Fibroblast of pulmonary artery (primary cell): ENCODE results near the gene KCNK15.

ENCODE experiments used
- DNase-seq: peaks from one replicate; pipeline ENCODE4 v3.0.0-alpha.2; 2010; ENCODE audit warnings: low read depth
- H3K4me3 ChIP-seq: replicated peaks from 2 replicates; pipeline ENCODE4 v1.5.1; 2011; ENCODE audit warnings: low read depth, mild to moderate bottlenecking, control low read depth, low read length, moderate library complexity
- TF ChIP-seq, protein P1 (sequence below): IDR thresholded peaks from 2 replicates; pipeline ENCODE4 v1.5.1; 2011; ENCODE audit warnings: mild to moderate bottlenecking, control low read depth, low read length, inconsistent platforms; ENCODE audit errors: missing control alignments

The KCNK15 gene

DNA sequence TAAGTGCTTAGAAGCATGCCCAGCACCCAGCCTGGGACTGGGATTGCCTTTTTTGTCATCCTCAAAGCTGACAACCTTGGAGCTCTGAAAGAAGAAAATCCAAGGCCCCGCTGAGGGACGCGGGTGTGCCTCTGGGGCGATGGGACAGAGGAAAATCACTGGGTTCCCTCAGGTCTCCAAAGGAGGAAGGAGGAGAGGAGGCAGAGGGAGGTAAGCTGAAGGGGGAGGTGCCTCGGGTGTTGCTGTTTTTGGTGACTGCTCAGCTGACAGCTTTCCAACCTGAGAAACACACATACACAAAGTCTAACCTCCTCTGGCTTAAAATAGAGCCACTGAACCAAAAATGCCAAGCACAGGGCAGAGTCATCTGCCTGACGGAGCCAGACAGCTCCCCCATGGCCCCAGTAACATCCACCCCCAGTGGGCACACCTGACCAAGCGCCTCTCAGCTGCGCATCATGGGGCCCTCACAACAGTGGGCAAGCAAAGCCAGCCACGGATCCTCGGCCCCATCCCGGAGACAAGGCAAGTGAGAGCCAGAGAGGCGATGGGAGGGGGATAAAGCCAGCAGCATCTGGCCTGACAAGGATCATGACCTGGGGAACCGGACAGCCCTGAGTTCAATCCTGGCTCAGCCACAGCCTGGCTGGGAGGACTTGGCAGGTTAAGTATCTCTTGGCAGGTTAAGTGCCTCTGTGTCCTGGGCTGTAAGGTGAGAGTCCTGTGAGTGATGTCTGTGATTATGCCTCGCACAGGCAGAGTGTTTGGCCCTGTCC is 3.2 kb upstream of the KCNK15 start:
- DNase-seq, result no peak

DNA sequence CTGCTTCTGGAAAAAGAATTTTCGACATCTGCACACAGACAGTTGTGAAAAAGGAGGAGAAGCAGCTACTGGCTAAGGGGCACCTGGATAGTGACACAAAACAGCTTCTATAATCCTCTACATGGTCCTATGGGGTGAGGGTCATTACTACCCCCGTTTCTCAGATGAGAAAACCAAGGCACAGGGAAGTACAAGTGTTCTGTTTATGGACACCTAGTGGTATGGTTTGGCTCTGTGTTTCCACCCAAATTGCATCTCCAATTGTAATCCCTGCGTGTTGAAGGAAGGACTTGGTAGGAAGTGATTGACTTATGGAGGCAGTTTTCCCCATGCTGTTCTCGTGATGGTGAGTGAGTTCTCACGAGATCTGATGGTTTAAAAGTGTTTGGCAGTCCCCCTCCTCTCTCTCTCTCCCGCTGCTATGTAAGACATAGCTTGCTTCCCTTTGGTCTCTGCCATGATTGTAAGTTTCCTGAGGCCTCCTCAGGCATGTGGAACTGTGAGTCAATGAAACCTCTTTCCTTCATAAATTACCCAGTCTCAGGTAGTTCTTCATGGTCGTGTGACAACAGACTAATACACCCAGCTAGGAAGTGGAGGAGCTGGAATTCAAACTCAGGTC is 2.5 kb upstream of the KCNK15 start:
- DNase-seq, result no peak
- TF ChIP-seq, protein P1, sequence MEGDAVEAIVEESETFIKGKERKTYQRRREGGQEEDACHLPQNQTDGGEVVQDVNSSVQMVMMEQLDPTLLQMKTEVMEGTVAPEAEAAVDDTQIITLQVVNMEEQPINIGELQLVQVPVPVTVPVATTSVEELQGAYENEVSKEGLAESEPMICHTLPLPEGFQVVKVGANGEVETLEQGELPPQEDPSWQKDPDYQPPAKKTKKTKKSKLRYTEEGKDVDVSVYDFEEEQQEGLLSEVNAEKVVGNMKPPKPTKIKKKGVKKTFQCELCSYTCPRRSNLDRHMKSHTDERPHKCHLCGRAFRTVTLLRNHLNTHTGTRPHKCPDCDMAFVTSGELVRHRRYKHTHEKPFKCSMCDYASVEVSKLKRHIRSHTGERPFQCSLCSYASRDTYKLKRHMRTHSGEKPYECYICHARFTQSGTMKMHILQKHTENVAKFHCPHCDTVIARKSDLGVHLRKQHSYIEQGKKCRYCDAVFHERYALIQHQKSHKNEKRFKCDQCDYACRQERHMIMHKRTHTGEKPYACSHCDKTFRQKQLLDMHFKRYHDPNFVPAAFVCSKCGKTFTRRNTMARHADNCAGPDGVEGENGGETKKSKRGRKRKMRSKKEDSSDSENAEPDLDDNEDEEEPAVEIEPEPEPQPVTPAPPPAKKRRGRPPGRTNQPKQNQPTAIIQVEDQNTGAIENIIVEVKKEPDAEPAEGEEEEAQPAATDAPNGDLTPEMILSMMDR, result no peak

More for the DNA sequence above, 3.2 kb upstream of the KCNK15 start:
- TF ChIP-seq, protein P1, result no peak
- no peak overlapping the region for H3K4me3 ChIP-seq

DNA sequence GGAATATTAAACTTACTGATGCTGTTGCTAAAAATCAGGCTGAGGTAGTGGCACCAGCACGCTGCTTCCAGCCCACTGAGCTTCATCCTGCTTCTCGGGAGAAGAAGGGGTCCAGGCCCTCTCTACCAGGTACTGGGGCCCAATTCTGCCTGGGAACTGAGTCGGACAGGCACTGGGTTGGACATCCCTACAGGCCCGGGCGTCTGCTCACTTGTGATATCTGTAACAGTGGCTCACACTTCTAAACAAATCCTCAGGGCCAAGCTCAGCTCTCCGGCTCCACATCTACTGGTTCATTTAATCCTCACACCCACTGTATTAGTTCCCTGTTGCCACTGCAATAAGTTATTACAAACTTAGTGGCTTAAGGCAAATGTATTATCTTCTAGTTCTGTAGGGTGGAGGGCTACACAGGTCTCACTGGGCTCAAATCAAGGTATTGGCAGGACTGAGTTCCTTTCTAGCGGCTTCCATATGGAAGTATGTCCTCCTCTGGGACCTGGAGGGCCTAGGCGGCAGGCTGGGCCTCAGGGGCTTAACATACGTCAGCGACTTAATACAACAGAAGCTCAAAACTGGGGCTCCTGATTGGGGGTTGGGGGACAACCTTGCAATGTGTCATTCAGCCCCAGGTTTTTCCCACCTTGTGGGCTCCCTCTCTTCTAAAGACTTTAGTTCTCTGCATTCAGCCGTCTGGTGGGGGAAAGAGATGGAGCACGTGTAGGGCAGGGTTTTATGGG is 1.6 kb upstream of the KCNK15 start:
- TF ChIP-seq, protein P1, result no peak
- DNase-seq, result no peak
- no peak overlapping the region for H3K4me3 ChIP-seq

More for the DNA sequence above, 2.5 kb upstream of the KCNK15 start:
- H3K4me3 ChIP-seq, result no peak overlapping the region

DNA sequence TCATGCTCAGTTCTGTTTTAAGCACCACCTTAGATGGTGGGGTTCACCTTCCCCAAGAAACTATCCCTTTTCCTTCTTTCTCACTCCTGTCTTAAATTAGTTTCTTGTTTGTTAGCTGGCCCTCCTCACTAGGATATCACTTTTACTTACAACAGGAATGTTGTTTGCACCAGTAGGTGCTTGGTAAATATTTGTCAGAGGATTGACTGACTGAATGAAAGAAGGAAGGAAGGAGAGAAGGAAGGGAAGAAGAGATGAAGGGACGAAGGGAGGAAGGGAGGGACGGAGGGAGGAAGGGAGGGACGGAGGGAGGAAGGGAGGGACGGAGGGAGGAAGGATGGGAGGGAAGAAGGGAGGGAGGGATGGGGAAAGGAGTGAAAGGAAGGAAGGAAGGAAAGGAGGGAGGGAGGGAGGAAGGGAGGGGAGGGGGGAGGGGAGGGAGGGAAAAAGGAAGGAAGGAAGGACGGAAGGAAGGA is 505 bp upstream of the KCNK15 start:
- peak overlapping the region; percentile 46 for H3K4me3 ChIP-seq
- TF ChIP-seq, protein P1, result no peak
- no peak for DNase-seq

DNA sequence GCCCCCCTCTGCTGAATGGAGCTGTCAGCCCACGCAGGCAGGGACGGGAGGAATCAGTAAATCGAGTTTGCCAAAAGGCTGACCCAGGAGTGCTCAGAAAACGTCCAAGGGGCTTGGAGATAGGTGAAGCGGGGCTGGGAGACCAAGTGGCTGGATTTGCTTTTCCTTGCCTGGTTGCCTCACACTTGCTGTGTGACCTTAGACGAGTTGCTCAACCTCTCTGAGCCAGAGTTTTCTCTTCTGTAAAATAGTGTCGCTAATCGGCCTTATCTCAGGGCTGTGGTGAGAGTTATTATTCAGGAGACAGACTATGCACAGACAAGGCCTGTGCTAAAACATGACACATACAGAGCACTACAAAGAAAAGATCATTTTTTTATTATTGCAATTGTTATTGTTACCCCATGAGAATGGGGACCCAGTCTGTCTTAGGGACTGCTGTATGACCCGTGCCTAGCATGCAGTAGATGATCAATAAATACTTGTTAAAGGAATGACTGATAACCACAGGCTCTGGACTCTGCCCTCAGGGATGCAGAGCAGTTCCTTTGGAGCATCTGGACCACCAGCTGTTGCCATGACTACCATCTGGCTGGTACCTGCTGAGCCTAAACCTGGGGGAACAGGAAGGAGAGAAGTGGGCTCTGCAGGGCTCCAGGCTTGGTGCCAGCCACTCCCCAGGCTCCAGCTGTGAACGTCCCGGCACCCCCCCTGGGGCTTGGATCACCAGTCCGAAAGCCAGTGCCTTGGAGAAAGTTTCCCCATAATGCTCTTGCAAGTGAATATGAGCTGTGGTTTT is 901 bp downstream of the KCNK15 start:
- TF ChIP-seq, protein P1, result no peak
- no peak for DNase-seq
- peak overlapping the region; percentile 46 for H3K4me3 ChIP-seq
